Tibial nerve (tissue), 4 donors: Measurements from ENCODE around the gene CALHM2. TPM values are rescaled to one million over a fixed set of nuclear protein-coding genes. Genes with fewer than 3 reads are reported as not detected.

ENCODE experiments used
- DNase-seq, 2 donors: peaks; one replicate each; pipeline ENCODE4 v3.0.0-alpha.2; 2019; ENCODE audit warnings: low spot score in 2 of 2
- H3K27ac ChIP-seq, 4 donors: fragments of 200-600 bp; sonication (generic) in 3 of 4; one replicate each; pipeline ENCODE4 v1.5.1; 2017 to 2019; ENCODE audit warnings: mild to moderate bottlenecking in 1 of 4
- H3K27me3 ChIP-seq, 2 donors: fragments of 200-600 bp; sonication (generic) in 1 of 2; one replicate each; pipeline versions ENCODE4 v1.5.1 to v1.6.0; 2017 to 2019
- H3K36me3 ChIP-seq, 3 donors: fragments of 200-600 bp; sonication (generic); one replicate each; pipeline ENCODE4 v1.5.1; 2018 to 2019
- H3K4me1 ChIP-seq, 4 donors: fragments of 200-600 bp; sonication (generic) in 3 of 4; one replicate each; pipeline ENCODE4 v1.5.1; 2017 to 2019
- H3K4me3 ChIP-seq, 4 donors: fragments of 200-600 bp; sonication (generic) in 3 of 4; one replicate each; pipeline ENCODE4 v1.5.1; 2017 to 2019; ENCODE audit warnings: mild to moderate bottlenecking in 1 of 4, moderate library complexity in 1 of 4
- H3K9me3 ChIP-seq, 4 donors: fragments of 200-600 bp; sonication (generic) in 3 of 4; one replicate each; pipeline ENCODE4 v1.5.1; 2017 to 2019
- CTCF ChIP-seq, 5 experiments: fragments of 200-600 bp in 3 of 5; fragments of 450-650 bp in 2 of 5; sonication (generic) in 3 of 5; IDR thresholded peaks; one replicate each; pipeline ENCODE4 v1.5.1; 2016 to 2019; ENCODE audit warnings: antibody characterized with exemption in 5 of 5, mild to moderate bottlenecking in 3 of 5, moderate library complexity in 2 of 5
- EP300 ChIP-seq, 2 donors: sonication (generic); formaldehyde crosslinking; IDR thresholded peaks; one replicate each; pipeline ENCODE4 v1.6.1; 2017; ENCODE audit warnings: antibody characterized with exemption in 2 of 2, mild to moderate bottlenecking in 1 of 2
- POLR2A ChIP-seq, 2 donors: fragments of 450-650 bp; IDR thresholded peaks; one replicate each; pipeline ENCODE4 v1.6.1; 2017; ENCODE audit warnings: antibody characterized with exemption in 2 of 2, mild to moderate bottlenecking in 2 of 2, moderate library complexity in 2 of 2
- WGBS, 2 donors: methylation state at CpG; one replicate each; pipeline ENCODE4 v1.1.5; 2018; 5-methylcytosine and 5-hydroxymethylcytosine counted together
- total RNA-seq, 4 donors: library from RNA; depleted of rRNA; stranded (reverse); fragments of >200 nt; gene quantifications; one replicate each; pipeline ENCODE4 v1.1.0, GENCODE V29; 2016

CALHM2 gene
- total RNA-seq, 4 donors from 2014 or later: 61.4 to 119 (median 65.6) TPM

- Histone ChIP-seq H3K4me3 (no peak overlapping the region), H3K27ac (no peak overlapping the region), H3K9me3 (no peaks in the 10 kb centered on the region), H3K36me3 (no peaks in the 10 kb centered on the region), H3K4me1 (peaks cover 0 to 25% (median 11%) of the 10 kb centered on the region in 4 donors), H3K27me3 (peaks cover 0 to 53% of the 10 kb centered on the region in 2 donors)
- WGBS, 2 donors: 79 to 81% methylated on average over 8 of the region's 8 CpGs
- no peak for DNase-seq
- TF ChIP-seq CTCF (IDR thresholded peaks at IDR 0.05): no peak
- no peak for TF ChIP-seq POLR2A (IDR thresholded peaks at IDR 0.05)
- no peak for TF ChIP-seq EP300 (IDR thresholded peaks at IDR 0.05)
Measured at GRCh38 chr10:103497161-103497915, 45.2 kb upstream of the CALHM2 start.

DNA sequence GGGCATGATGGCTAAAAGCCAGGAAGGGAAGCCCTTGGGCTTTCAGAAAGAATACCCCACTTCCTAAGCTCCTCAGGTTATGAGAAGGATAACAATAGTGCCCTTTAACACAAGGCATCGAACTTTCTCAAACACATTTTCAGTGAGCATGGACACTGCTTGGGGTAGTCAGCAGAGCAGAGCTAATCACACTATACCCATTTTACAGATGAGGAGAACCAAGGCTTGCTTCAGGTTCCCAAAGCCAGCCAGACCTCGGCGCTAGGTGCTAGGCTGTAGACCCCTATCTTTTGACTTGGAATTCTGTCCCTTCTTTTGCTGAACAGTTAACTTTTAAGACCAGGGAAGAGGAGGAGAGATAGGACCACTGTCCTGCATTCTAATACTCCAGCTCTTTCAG, 43.2 kb upstream of the CALHM2 start:
- no peak for TF ChIP-seq POLR2A (IDR thresholded peaks at IDR 0.05)
- no peak for TF ChIP-seq CTCF (IDR thresholded peaks at IDR 0.05)
- no peak for TF ChIP-seq EP300 (IDR thresholded peaks at IDR 0.05)
- no peak overlapping the region for H3K4me3 ChIP-seq
- DNase-seq: no peak
- H3K36me3 ChIP-seq: no peaks in the 10 kb centered on the region
- peaks cover 0 to 54% of the 10 kb centered on the region in 2 donors for H3K27me3 ChIP-seq
- WGBS, 2 donors: 79 to 84% methylated on average over 3 of the region's 3 CpGs
- no peak overlapping the region for H3K27ac ChIP-seq
- no peaks in the 10 kb centered on the region for H3K9me3 ChIP-seq
- peaks cover 0 to 30% (median 11%) of the 10 kb centered on the region in 4 donors for H3K4me1 ChIP-seq

DNA sequence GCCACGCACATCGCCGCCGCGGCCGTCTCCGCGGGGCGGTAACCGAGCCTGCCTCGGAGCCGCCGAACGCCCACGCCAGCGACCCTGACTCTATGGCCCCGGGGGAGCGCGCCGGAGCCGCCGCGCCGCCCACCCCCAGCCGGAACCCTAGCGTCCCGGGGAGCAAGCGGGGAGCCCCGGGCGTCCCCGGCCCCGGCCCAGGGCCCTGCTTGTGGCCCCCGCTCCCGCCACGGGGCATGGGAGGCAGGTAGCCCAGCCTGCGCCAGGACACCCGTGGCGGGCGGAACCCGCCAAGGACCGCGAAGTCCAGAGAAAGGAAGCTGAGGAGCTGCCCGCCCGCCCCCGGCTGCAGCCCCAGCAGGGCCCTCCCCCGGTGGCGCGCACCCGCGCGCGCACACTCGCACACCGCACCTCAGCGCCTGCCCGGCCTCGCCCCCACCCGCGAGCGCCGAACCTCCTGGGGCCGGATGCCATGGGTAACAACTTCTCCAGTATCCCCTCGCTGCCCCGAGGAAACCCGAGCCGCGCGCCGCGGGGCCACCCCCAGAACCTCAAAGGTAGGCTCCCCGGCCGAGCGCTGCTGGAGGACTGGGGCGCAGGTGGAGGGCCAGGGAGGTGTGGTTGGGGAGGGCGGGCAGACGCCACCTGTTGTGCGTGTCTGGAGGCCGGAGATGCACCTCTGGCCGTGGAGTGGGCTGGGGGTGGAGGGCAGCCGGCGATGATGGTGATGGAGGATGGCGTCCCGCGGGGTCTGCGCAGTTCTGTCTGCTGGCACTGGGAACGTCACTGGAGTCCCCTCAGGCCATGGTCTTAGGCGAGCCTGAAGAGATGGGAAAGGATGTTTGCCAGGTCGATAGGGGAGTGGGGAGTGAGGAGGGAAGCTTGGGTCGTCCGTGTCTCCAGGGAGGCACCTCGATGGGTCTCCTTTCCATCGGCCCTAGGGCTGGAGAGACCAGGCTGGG, 42.0 kb upstream of the CALHM2 start:
- peak overlapping the region in 3 of 4 donors; percentile 25 to 54 (median 50) for H3K4me3 ChIP-seq
- DNase-seq: no peak
- H3K4me1 ChIP-seq: peaks cover 0 to 30% (median 11%) of the 10 kb centered on the region in 4 donors
- H3K27me3 ChIP-seq: peaks cover 0 to 47% of the 10 kb centered on the region in 2 donors
- no peaks in the 10 kb centered on the region for H3K9me3 ChIP-seq
- WGBS, 2 donors: 5% methylated on average over 13 to 47 of the region's 92 CpGs
- no peaks in the 10 kb centered on the region for H3K36me3 ChIP-seq
- H3K27ac ChIP-seq: no peak overlapping the region
- no peak for TF ChIP-seq CTCF (IDR thresholded peaks at IDR 0.05)
- no peak for TF ChIP-seq EP300 (IDR thresholded peaks at IDR 0.05)
- TF ChIP-seq POLR2A (IDR thresholded peaks at IDR 0.05): no peak

DNA sequence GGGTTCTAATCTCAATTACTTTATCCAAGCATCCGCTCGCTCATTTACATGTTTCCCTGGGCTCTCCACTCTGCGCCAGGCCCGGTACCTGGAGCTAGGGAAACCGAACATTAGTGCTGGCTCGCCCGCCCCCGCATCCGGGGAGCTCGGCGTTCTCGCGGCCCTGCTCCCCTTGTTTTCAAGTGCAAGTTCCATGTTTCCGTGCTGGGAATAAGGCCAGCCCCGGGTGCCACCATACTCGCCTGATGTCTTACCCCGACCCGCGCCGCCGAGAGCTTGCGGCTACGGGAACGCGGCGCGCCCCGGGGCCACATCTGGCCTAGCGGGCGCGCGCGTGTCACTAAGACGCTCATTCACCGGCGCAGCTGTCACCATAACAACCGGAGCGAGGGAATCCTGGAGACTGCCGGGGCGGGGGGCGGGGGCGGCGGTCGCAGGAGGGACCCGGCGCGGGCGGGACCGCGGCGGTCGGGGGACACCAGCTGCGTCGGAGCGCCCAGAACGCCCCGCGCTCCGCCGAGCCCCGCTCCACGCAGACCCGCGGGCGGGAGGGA, 41.3 kb upstream of the CALHM2 start, which contains the start of gene NEURL1:
Gene NEURL1, plus strand, starts transcription at position 344 of the 554 bp plus-strand sequence. CDS start 683 bp downstream, outside the sequence.
- TF ChIP-seq EP300 (IDR thresholded peaks at IDR 0.05): no peak
- TF ChIP-seq CTCF (IDR thresholded peaks at IDR 0.05): no peak
- TF ChIP-seq POLR2A (IDR thresholded peaks at IDR 0.05): no peak
- Histone ChIP-seq H3K4me1 (peaks cover 0 to 30% (median 11%) of the 10 kb centered on the region in 4 donors), H3K36me3 (no peaks in the 10 kb centered on the region), H3K4me3 (peak within 1 kb of the TSS; percentile 25 to 54 (median 51)), H3K27ac (no peak within 1 kb of the TSS), H3K9me3 (no peaks in the 10 kb centered on the region), H3K27me3 (peaks cover 0 to 42% of the 10 kb centered on the region in 2 donors)
- WGBS, 2 donors: 3 to 5% methylated on average over 3 to 35 of the region's 65 CpGs
- DNase-seq: no peak
